ENCODE results near the gene NDUFAF5. TPM values are rescaled to one million over a fixed set of nuclear protein-coding genes. Genes with fewer than 3 reads are reported as not detected.

Gene NDUFAF5
- total RNA-seq, 6 donors from 2014 or later, result 12.0 to 53.4 (median 17.7) TPM

- Histone ChIP-seq H3K4me3 (no peak overlapping the region), H3K27me3 (no peaks in the 10 kb centered on the region), H3K4me1 (peaks cover 0 to 4% (median 0%) of the 10 kb centered on the region in 4 donors), H3K9me3 (no peaks in the 10 kb centered on the region), H3K36me3 (peaks cover 9 to 93% (median 56%) of the 10 kb centered on the region in 4 donors), H3K27ac (no peak overlapping the region)
- WGBS, 2 donors, result 94 to 96% methylated on average over 1 of the region's 1 CpG
- DNase-seq (no peak), ATAC-seq (ENCODE audit: low FRiP score in 2 of 2) (no peak)
- no peak for TF ChIP-seq CTCF (IDR thresholded peaks at IDR 0.05)
- no peak for TF ChIP-seq POLR2AphosphoS5 (IDR thresholded peaks at IDR 0.05)
- no peak for TF ChIP-seq EP300 (IDR thresholded peaks at IDR 0.05)
- TF ChIP-seq POLR2A (IDR thresholded peaks at IDR 0.05), result no peak
Measured at GRCh38 chr20:13793001-13793400, 8.2 kb downstream of the NDUFAF5 start.

DNA sequence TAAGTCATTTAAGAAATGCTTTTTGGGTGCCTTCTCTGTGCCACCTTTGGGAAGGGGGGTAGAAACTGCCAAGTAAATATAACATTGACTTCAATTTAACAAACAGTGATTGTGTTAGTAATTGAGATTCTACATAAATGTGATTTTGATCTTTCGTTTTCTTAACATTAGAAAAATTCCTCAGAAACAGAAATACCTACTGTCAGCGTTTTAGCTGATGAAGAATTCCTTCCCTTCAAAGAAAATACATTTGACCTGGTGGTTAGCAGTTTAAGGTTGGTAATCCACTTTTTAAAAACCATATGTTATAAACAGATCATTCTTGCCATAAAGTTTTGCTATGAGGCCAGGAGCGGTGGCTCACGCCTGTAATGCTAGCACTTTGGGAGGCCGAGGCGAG lies 9.8 kb downstream of the NDUFAF5 start:
- Histone ChIP-seq H3K27ac (no peak overlapping the region), H3K4me3 (no peak overlapping the region), H3K9me3 (no peaks in the 10 kb centered on the region), H3K27me3 (no peaks in the 10 kb centered on the region), H3K4me1 (no peaks in the 10 kb centered on the region), H3K36me3 (peaks cover 9 to 98% (median 56%) of the 10 kb centered on the region in 4 donors)
- ATAC-seq (ENCODE audit: low FRiP score in 2 of 2) (no peak), DNase-seq (no peak)
- 97 to 98% methylated on average over 6 of the region's 6 CpGs for WGBS, 2 donors
- no peak for TF ChIP-seq POLR2A (IDR thresholded peaks at IDR 0.05)
- TF ChIP-seq CTCF (IDR thresholded peaks at IDR 0.05), result no peak

- no peak overlapping the region for H3K4me3 ChIP-seq
- ATAC-seq (ENCODE audit: low FRiP score in 2 of 2) (no peak), DNase-seq (no peak)
- TF ChIP-seq POLR2A (IDR thresholded peaks at IDR 0.05), result no peak
- TF ChIP-seq CTCF (IDR thresholded peaks at IDR 0.05), result no peak
- TF ChIP-seq EP300 (IDR thresholded peaks at IDR 0.05), result no peak
- no peak for TF ChIP-seq POLR2AphosphoS5 (IDR thresholded peaks at IDR 0.05)
- no peaks in the 10 kb centered on the region for H3K27me3 ChIP-seq
- WGBS, 2 donors, result 93 to 96% methylated on average over 5 of the region's 5 CpGs
- H3K9me3 ChIP-seq, result no peaks in the 10 kb centered on the region
- H3K36me3 ChIP-seq, result peaks cover 33 to 90% (median 62%) of the 10 kb centered on the region in 4 donors
- peaks cover 0 to 4% (median 0%) of the 10 kb centered on the region in 4 donors for H3K4me1 ChIP-seq
- H3K27ac ChIP-seq, result no peak overlapping the region
Measured at GRCh38 chr20:13799040-13799439, 14.2 kb downstream of the NDUFAF5 start.

DNA sequence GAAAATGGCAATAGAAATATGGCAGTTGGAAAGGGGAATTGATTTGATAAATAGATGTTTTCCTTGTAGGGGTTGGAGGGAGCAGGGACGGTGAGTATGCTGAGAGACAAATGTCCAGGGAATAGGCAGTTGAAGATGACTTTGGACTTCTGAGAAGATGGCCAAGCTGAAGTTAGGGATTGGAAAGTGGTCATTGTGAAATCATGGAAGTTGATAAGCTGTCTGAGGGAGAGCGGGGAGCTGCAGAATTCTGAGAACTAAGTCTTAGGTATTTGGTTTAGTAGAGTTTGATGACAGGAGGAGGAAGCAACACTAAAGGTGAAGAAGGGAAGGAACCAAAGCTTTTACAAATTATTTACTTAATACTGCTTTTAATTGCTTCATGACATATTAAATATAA lies 15.1 kb downstream of the NDUFAF5 start:
- Histone ChIP-seq H3K27me3 (no peaks in the 10 kb centered on the region), H3K4me3 (no peak overlapping the region), H3K9me3 (no peaks in the 10 kb centered on the region), H3K27ac (no peak overlapping the region), H3K36me3 (peaks cover 38 to 90% (median 58%) of the 10 kb centered on the region in 4 donors), H3K4me1 (peaks cover 0 to 4% (median 0%) of the 10 kb centered on the region in 4 donors)
- WGBS, 2 donors, result 75 to 83% methylated on average over 2 of the region's 2 CpGs
- DNase-seq (no peak), ATAC-seq (ENCODE audit: low FRiP score in 2 of 2) (peak in 1 of 2 donors; percentile 12)
- TF ChIP-seq EP300 (IDR thresholded peaks at IDR 0.05) (no peak), POLR2A (IDR thresholded peaks at IDR 0.05) (no peak), CTCF (IDR thresholded peaks at IDR 0.05) (no peak), POLR2AphosphoS5 (IDR thresholded peaks at IDR 0.05) (no peak)

DNA sequence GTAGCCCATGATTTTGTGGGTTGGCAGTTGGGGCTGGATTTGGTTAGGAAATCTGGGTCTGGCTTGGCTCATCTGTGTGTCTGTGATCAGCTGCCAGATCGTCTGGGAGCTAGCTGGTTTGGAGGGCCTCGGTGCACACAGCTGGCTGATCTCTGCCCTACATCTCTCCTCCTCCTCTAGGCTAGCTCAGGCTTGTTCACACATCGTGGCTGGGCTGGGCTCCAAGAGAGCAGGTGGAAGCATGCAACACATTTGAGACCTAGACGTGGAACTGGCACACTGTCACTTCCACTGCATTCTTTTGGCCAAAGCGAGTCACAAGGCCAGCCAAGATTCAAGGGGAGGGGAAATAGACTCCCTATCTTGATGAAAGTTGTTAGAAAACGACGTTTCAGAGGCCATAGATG lies 15.9 kb downstream of the NDUFAF5 start:
- H3K27me3 ChIP-seq, result no peaks in the 10 kb centered on the region
- peaks cover 0 to 4% (median 0%) of the 10 kb centered on the region in 4 donors for H3K4me1 ChIP-seq
- 33 to 39% methylated on average over 7 of the region's 7 CpGs for WGBS, 2 donors
- no peak overlapping the region for H3K27ac ChIP-seq
- H3K36me3 ChIP-seq, result peaks cover 32 to 90% (median 53%) of the 10 kb centered on the region in 4 donors
- TF ChIP-seq CTCF (IDR thresholded peaks at IDR 0.05), result no peak
- peak; percentile 44 to 77 for TF ChIP-seq POLR2AphosphoS5 (IDR thresholded peaks at IDR 0.05)
- TF ChIP-seq POLR2A (IDR thresholded peaks at IDR 0.05), result no peak
- TF ChIP-seq EP300 (IDR thresholded peaks at IDR 0.05), result peak in 1 of 4 donors; percentile 25
- ATAC-seq (ENCODE audit: low FRiP score in 2 of 2) (peak; percentile 83 to 96), DNase-seq (peak in 1 of 2 donors; percentile 62)
- H3K9me3 ChIP-seq, result no peaks in the 10 kb centered on the region
- H3K4me3 ChIP-seq, result no peak overlapping the region

Data from upper lobe of left lung (tissue), 6 donors.